ENCODE measurements around the gene TMX3.

Gene TMX3

DNA sequence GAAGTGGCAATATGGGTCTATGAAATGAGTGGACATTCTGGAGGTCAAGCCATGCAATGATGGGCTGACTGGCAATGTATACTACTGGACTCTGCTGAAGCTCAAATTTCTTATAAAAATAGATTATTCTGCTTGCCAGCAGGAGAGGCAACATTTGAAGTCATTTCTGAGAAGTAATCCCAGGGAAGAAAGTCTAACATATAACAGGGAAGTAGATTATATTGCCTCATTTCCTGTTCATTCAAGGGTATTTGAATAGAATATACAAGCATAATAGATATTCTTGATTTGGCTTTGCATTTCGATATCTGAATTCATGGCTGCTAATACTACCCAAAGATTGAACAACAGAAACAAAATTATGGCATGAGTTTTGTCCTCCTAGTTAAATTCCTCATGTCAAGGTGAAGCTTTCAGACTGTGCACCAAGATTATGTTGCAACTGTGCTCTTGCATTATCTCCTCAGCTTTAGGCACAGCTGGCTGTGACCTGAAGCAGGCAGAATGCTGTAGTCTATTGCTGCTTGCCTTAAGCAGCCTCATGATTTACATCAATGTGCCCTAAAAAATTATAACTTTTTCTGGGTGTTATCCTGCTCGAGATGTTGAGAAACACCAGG lies 13.3 kb upstream of the TMX3 start:
- DNase-seq (ENCODE audit: low spot score): no peak
- TF ChIP-seq, protein P1, sequence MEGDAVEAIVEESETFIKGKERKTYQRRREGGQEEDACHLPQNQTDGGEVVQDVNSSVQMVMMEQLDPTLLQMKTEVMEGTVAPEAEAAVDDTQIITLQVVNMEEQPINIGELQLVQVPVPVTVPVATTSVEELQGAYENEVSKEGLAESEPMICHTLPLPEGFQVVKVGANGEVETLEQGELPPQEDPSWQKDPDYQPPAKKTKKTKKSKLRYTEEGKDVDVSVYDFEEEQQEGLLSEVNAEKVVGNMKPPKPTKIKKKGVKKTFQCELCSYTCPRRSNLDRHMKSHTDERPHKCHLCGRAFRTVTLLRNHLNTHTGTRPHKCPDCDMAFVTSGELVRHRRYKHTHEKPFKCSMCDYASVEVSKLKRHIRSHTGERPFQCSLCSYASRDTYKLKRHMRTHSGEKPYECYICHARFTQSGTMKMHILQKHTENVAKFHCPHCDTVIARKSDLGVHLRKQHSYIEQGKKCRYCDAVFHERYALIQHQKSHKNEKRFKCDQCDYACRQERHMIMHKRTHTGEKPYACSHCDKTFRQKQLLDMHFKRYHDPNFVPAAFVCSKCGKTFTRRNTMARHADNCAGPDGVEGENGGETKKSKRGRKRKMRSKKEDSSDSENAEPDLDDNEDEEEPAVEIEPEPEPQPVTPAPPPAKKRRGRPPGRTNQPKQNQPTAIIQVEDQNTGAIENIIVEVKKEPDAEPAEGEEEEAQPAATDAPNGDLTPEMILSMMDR (IDR thresholded peaks at IDR 0.05; ENCODE audit: extremely low read depth, insufficient read depth, missing control alignments): no peak
- in situ Hi-C loops (cut with MboI; ENCODE audit: low pct_unique_long_range_greater_than_20kb, low sequenced_read_pairs, unreplicated experiment): no loop called here

DNA sequence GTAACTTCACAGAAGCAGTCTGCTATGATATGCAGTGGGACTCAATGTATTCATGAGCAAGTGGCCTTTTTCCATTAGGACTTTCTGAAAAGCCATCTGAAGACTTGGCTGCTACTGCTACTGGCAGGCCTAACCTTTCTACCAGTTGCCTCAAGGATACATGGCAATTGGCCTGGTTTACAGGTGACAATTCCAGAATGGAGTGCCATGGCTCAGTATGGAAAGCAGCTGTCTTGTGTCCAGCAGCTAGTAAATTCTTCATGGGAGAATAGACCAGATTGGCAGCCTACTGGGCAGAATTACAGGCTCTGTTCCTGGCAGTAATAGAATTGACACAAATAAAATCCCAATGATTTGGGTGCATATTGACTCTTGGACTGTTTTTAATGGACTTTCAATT lies 12.6 kb upstream of the TMX3 start:
- TF ChIP-seq, protein P1 (IDR thresholded peaks at IDR 0.05; ENCODE audit: extremely low read depth, insufficient read depth, missing control alignments): no peak
- DNase-seq (ENCODE audit: low spot score): no peak
- in situ Hi-C loops (cut with MboI; ENCODE audit: low pct_unique_long_range_greater_than_20kb, low sequenced_read_pairs, unreplicated experiment): no loop called here

DNA sequence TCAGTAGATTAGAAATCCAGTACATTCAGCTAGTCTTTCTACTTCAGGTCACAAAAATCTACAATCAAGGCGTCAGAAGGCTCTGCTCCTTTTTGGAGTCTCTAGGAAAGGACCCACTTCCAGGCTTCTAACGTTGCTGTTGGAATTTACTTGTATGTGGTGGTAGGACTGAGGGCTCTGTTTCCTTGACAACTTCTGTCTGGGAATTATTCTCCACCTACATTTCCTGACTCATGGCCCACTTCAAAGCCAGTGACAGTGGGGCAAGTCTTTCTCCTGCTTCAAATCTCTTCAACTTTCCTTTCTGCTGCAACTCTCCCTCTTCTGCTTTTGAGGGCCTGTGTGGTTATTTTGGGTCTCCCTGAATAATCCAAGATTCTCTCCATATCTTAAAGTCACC lies 10.4 kb upstream of the TMX3 start:
- in situ Hi-C loops (cut with MboI; ENCODE audit: low pct_unique_long_range_greater_than_20kb, low sequenced_read_pairs, unreplicated experiment): no loop called here
- TF ChIP-seq, protein P1 (IDR thresholded peaks at IDR 0.05; ENCODE audit: extremely low read depth, insufficient read depth, missing control alignments): no peak
- no peak for DNase-seq (ENCODE audit: low spot score)

DNA sequence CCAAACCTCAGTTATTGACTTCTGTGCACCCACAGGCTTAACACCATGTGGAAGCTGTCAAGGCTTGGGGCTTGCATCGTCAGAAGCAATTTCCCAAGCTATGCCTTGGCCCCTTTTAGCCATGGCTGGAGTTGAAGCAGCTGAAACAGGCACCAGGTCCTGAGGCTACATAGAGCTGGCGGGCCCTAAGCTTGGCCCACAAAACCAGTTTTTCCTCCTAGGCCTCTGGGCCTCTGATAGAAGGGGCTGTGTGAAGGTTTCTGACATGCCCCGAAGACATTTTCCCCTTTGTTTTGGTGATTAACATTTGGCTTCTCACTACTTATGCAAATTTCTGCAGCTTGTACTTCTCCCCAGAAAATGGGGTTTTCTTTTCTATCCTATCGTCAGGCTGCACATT lies 9.1 kb upstream of the TMX3 start:
- TF ChIP-seq, protein P1 (IDR thresholded peaks at IDR 0.05; ENCODE audit: extremely low read depth, insufficient read depth, missing control alignments): no peak
- in situ Hi-C loops (cut with MboI; ENCODE audit: low pct_unique_long_range_greater_than_20kb, low sequenced_read_pairs, unreplicated experiment): no loop called here
- DNase-seq (ENCODE audit: low spot score): no peak

DNA sequence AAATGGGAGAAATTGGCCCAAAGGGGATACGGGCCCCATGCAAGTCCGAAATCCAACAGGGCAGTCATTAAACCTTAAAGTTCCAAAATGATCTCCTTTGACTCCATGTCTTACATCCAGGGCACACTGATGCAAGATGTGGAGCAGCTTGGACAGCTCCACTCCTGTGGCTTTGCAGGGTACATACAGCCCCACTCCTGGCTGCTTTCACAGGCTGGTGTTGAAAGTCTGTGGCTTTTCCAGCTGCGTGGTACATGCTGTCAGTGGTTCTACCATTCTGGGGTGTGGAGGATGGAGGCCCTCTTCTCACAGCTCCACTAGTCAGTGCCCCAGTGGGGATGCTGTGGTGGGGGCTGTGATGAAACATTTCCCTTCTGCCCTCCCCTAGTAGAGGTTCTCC lies 8.6 kb upstream of the TMX3 start:
- in situ Hi-C loops (cut with MboI; ENCODE audit: low pct_unique_long_range_greater_than_20kb, low sequenced_read_pairs, unreplicated experiment): no loop called here
- TF ChIP-seq, protein P1 (IDR thresholded peaks at IDR 0.05; ENCODE audit: extremely low read depth, insufficient read depth, missing control alignments): no peak
- DNase-seq (ENCODE audit: low spot score): no peak

DNA sequence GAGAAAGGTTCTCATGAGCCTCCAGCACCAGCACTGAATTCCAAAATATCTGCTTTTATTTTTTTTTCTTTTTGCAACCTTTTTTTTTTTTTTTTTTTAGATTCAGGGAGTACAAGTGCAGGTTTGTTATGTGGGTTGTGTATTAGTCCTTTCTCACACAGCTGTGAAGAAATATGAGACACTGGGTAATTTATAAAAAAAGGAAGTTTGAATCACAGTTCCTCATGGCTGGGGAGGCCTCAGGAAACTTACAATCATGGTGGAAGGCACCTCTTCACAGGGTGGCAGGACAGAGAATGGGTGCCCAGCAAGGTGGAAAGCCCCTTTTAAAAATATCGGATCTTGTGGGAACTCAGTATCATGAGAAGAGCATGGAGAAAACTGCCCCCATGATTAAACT lies 7.9 kb upstream of the TMX3 start:
- in situ Hi-C loops (cut with MboI; ENCODE audit: low pct_unique_long_range_greater_than_20kb, low sequenced_read_pairs, unreplicated experiment): no loop called here
- TF ChIP-seq, protein P1 (IDR thresholded peaks at IDR 0.05; ENCODE audit: extremely low read depth, insufficient read depth, missing control alignments): no peak
- no peak for DNase-seq (ENCODE audit: low spot score)

Measured in GM13977 (cell line).